Nephron progenitor cell (in vitro differentiated cells): ENCODE measurements around the gene GARRE1.
"Not testable (repeated sequence)": the region's sequence is repeated elsewhere in the genome, so short reads cannot be mapped to it uniquely, and the experiment has no call there.

Experiments
- DNase-seq: peaks from one replicate; pipeline ENCODE4 v3.0.0; 2021
- H3K27ac Mint-ChIP-seq: 2 replicates; pipeline ENCODE4 v1.8.0; 2021; ENCODE audit warnings: mild to moderate bottlenecking, moderate library complexity, mixed read lengths
- H3K27me3 Mint-ChIP-seq: 2 replicates; pipeline ENCODE4 v1.8.0; 2021; ENCODE audit warnings: mild to moderate bottlenecking, low read depth, mixed read lengths; ENCODE audit not compliant: poor library complexity
- H3K36me3 Mint-ChIP-seq: 2 replicates; pipeline ENCODE4 v1.8.0; 2021; ENCODE audit warnings: low read depth, mixed read lengths
- H3K4me1 Mint-ChIP-seq: 2 replicates; pipeline ENCODE4 v1.8.0; 2021; ENCODE audit warnings: mixed read lengths
- H3K4me3 Mint-ChIP-seq: 2 replicates; pipeline ENCODE4 v1.8.0; 2021; ENCODE audit warnings: mild to moderate bottlenecking, moderate library complexity, mixed read lengths
- H3K9me3 Mint-ChIP-seq: 2 replicates; pipeline ENCODE4 v1.8.0; 2021; ENCODE audit warnings: mild to moderate bottlenecking, moderate library complexity, mixed read lengths
- TF ChIP-seq, protein P1 (sequence below): fragments of 200-600 bp; sonication (generic); IDR thresholded peaks from 2 replicates; pipeline ENCODE4 v1.5.0; 2021; ENCODE audit warnings: antibody characterized with exemption

Gene GARRE1

DNA sequence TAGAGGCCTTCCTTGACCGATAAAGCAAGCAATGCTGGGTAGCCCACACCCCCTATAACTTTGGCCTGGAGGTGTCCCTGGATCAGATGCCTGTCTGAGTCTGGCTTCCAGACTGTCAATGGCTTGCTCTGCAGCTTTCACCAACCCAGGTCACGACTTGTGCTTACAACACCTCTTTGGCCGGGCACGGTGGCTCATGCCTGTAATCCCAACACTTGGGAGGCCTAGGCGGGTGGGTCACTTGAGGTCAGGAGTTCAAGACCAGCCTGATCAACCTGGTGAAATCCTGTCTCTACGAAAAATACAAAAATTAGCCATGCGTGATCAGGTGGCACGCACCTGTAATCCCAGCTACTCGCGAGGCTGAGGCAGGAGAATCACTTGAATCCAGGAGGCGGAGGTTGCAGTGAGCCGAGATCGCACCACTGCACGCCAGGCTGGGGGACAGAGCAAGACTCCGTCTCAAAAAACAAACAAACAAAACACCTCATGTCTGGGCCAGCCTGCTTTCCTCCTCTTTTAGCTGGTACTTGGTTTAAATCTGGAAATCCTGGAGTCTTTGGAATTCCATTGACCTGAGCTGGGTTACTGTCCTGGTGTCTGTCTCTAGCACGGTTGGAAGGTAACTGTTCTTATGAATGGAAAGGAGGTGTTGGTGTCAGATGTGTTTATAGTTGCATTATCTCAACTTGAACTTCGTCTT, 10.3 kb upstream of the GARRE1 start:
- Mint-ChIP-seq H3K27me3 (peaks cover 6% of the 10 kb centered on the region), H3K9me3 (no peaks in the 10 kb centered on the region), H3K36me3 (peaks cover 8% of the 10 kb centered on the region), H3K4me3 (no peak overlapping the region), H3K4me1 (peaks cover 17% of the 10 kb centered on the region), H3K27ac (peak overlapping the region; percentile 84)
- DNase-seq, result no peak
- TF ChIP-seq, protein P1, sequence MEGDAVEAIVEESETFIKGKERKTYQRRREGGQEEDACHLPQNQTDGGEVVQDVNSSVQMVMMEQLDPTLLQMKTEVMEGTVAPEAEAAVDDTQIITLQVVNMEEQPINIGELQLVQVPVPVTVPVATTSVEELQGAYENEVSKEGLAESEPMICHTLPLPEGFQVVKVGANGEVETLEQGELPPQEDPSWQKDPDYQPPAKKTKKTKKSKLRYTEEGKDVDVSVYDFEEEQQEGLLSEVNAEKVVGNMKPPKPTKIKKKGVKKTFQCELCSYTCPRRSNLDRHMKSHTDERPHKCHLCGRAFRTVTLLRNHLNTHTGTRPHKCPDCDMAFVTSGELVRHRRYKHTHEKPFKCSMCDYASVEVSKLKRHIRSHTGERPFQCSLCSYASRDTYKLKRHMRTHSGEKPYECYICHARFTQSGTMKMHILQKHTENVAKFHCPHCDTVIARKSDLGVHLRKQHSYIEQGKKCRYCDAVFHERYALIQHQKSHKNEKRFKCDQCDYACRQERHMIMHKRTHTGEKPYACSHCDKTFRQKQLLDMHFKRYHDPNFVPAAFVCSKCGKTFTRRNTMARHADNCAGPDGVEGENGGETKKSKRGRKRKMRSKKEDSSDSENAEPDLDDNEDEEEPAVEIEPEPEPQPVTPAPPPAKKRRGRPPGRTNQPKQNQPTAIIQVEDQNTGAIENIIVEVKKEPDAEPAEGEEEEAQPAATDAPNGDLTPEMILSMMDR, result no peak

GRCh38 chr19:34244611-34245299, 9.6 kb upstream of the GARRE1 start:
- Mint-ChIP-seq H3K9me3 (no peaks in the 10 kb centered on the region), H3K27ac (peak overlapping the region; percentile 54), H3K36me3 (peaks cover 5% of the 10 kb centered on the region), H3K27me3 (peaks cover 6% of the 10 kb centered on the region), H3K4me1 (peaks cover 17% of the 10 kb centered on the region), H3K4me3 (no peak overlapping the region)
- TF ChIP-seq, protein P1, result no peak
- no peak for DNase-seq

DNA sequence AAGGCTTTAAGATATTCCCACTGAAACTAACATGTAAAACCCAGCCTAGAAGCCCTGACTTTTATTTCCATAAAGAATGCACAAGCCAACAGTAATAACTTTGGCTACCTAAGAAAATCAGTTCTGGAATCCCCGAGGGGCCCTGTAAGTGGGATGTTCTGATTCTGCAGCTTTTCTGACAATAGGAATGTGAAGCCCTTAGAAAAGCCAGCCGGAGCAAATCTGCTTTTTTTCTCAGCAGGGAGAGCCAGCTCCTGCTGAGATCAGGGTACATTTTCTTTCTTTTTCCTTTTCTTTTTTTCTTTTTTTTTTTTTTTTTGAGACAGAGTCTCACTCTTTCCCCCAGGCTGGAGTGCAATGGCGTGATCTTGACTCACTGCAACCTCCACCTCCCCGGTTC, 8.0 kb upstream of the GARRE1 start:
- no peaks in the 10 kb centered on the region for H3K36me3 Mint-ChIP-seq
- TF ChIP-seq, protein P1, result no peak
- H3K9me3 Mint-ChIP-seq, result no peaks in the 10 kb centered on the region
- peaks cover 6% of the 10 kb centered on the region for H3K27me3 Mint-ChIP-seq
- H3K4me1 Mint-ChIP-seq, result peaks cover 17% of the 10 kb centered on the region
- H3K27ac Mint-ChIP-seq, result no peak overlapping the region
- H3K4me3 Mint-ChIP-seq, result no peak overlapping the region
- no peak for DNase-seq

- TF ChIP-seq, protein P1, result no peak
- no peak overlapping the region for H3K27ac Mint-ChIP-seq
Measured at GRCh38 chr19:34248941-34249340, 5.4 kb upstream of the GARRE1 start.

GRCh38 chr19:34253167-34253566, 1.2 kb upstream of the GARRE1 start:
- H3K4me3 Mint-ChIP-seq, result peak overlapping the region; percentile 95
- not testable (repeated sequence) for H3K9me3 Mint-ChIP-seq, H3K27ac Mint-ChIP-seq

More at GRCh38 chr19:34248941-34249340, 5.4 kb upstream of the GARRE1 start:
- Mint-ChIP-seq H3K9me3 (no peaks in the 10 kb centered on the region), H3K4me3 (no peak overlapping the region), H3K4me1 (peaks cover 16% of the 10 kb centered on the region), H3K27me3 (peaks cover 6% of the 10 kb centered on the region), H3K36me3 (no peaks in the 10 kb centered on the region)
- no peak for DNase-seq

GRCh38 chr19:34253681-34254045, 691 bp upstream of the GARRE1 start:
- not testable (repeated sequence) for H3K9me3 Mint-ChIP-seq, H3K36me3 Mint-ChIP-seq, H3K27me3 Mint-ChIP-seq, DNase-seq
- peaks cover 32% of the 10 kb centered on the region for H3K4me1 Mint-ChIP-seq
- H3K27ac Mint-ChIP-seq, result peak overlapping the region; percentile 94
- peak overlapping the region; percentile 95 for H3K4me3 Mint-ChIP-seq

More at GRCh38 chr19:34253167-34253566, 1.2 kb upstream of the GARRE1 start:
- not testable (repeated sequence) for DNase-seq, H3K27me3 Mint-ChIP-seq, H3K36me3 Mint-ChIP-seq
- peaks cover 32% of the 10 kb centered on the region for H3K4me1 Mint-ChIP-seq
